Kidney (tissue), 14 donors: ENCODE results near the gene OR6K6. TPM values are rescaled to one million over a fixed set of nuclear protein-coding genes. Genes with fewer than 3 reads are reported as not detected.

ENCODE experiments used
- DNase-seq, 5 donors: peaks; one replicate each; pipeline ENCODE4 v3.0.0-alpha.2; 2013 to 2020
- FAIRE-seq: peaks from 2 replicates; lab custom pipeline; 2012; peaks lifted over from hg19 to GRCh38; lab: Jason Lieb, UNC
- H3K27ac ChIP-seq, 2 donors: one replicate each; pipeline ENCODE4 v1.7.0; 2013; ENCODE audit warnings: low read depth in 2 of 2, low read length in 2 of 2, inconsistent platforms in 1 of 2
- H3K27me3 ChIP-seq: one replicate; pipeline ENCODE4 v1.7.1; 2013; ENCODE audit warnings: low read length, inconsistent platforms; ENCODE audit not compliant: control insufficient read depth, insufficient read depth
- H3K36me3 ChIP-seq, 3 donors: one replicate each; pipeline versions ENCODE4 v1.7.0 to v1.7.1; 2013; ENCODE audit warnings: low read length in 3 of 3, control low read depth in 1 of 3, inconsistent platforms in 1 of 3; ENCODE audit not compliant: insufficient read depth in 3 of 3, control insufficient read depth in 2 of 3
- H3K4me1 ChIP-seq, 3 donors: one replicate each; pipeline versions ENCODE4 v1.7.0 to v1.7.1; 2013; ENCODE audit warnings: low read length in 3 of 3, inconsistent platforms in 1 of 3, low read depth in 1 of 3; ENCODE audit not compliant: control insufficient read depth in 2 of 3, insufficient read depth in 2 of 3
- H3K4me3 ChIP-seq, 3 donors: one replicate each; pipeline versions ENCODE4 v1.7.0 to v1.8.1; 2013; ENCODE audit warnings: low read length in 3 of 3, control low read depth in 1 of 3, inconsistent platforms in 1 of 3
- H3K9ac ChIP-seq, 3 donors: one replicate each; pipeline versions ENCODE4 v1.7.0 to v1.7.1; 2013; ENCODE audit warnings: low read length in 3 of 3, control low read depth in 1 of 3, inconsistent platforms in 1 of 3
- H3K9me3 ChIP-seq, 3 donors: one replicate each; pipeline versions ENCODE4 v1.7.0 to v1.7.1; 2013; ENCODE audit warnings: low read length in 3 of 3, control low read depth in 1 of 3, inconsistent platforms in 1 of 3; ENCODE audit not compliant: control insufficient read depth in 2 of 3, insufficient read depth in 1 of 3
- CTCF ChIP-seq: IDR thresholded peaks from 3 replicates; pipeline ENCODE4 v1.5.1; 2012; ENCODE audit warnings: mild to moderate bottlenecking, moderate library complexity, borderline replicate concordance; ENCODE audit not compliant: insufficient read depth; ENCODE audit errors: extremely low read depth
- intact Hi-C: fragments of 100-400 bp; cut with DNase I; formaldehyde crosslinking; loops from one replicate; pipeline ENCODE4 v1.11.1; 2022
- polyA plus RNA-seq: library from polyadenylated mRNA; stranded (reverse); fragments of 350-450 nt; fragmentation: Illumina TruSeq; extraction: RNeasy Lipid Tissue Mini Kit (QIAGEN cat#74804); gene quantifications from one replicate; pipeline ENCODE4 v1.2.3, GENCODE V29; 2014; ENCODE audit warnings: low read depth, low replicate concordance; ENCODE audit not compliant: insufficient read depth
- total RNA-seq: library from RNA; stranded (reverse); fragmentation: NEBNext Ultra II Directional; extraction: Animal tissue kit (Norgen Biotek cat#: 25700); gene quantifications from one replicate; pipeline ENCODE4 v1.2.1, GENCODE V29; 2021
- donor health status: control.
- donor health status: control.
- donor health status: control.
- donor health status: control.
- donor health status: control.
- donor health status: DM: yes; HTN: yes; CAD: no.
- donor health status: Normal renal cell carcinoma (clear cell type).

OR6K6 gene
- total and polyA plus RNA-seq, 2 donors from 2014 or later = not detected

- Histone ChIP-seq H3K4me1 (no peaks in the 10 kb centered on the region), H3K9me3 (no peaks in the 10 kb centered on the region), H3K36me3 (no peaks in the 10 kb centered on the region), H3K27me3 (no peaks in the 10 kb centered on the region), H3K27ac (no peak within 1 kb of the TSS), H3K4me3 (no peak within 1 kb of the TSS), H3K9ac (no peak within 1 kb of the TSS)
- no peak for DNase-seq
- no peak for FAIRE-seq
- intact Hi-C loops = no loop called here
- TF ChIP-seq CTCF = no peak
Observed at GRCh38 chr1:158771950-158772866, 17.7 kb downstream of the OR6K6 start, which contains the start of gene OR6N1. TSS of gene OR6N1 (minus strand) at chr1:158772195. CDS start at chr1:158766682, 5,513 bp downstream.

GRCh38 chr1:158781104-158781503 lies 26.6 kb downstream of the OR6K6 start, which contains the start of gene OR6N2:
TSS of gene OR6N2 (minus strand) at chr1:158781204. CDS start at chr1:158777635, 3,569 bp downstream.
- Histone ChIP-seq H3K27ac (no peak within 1 kb of the TSS), H3K4me3 (no peak within 1 kb of the TSS), H3K9me3 (no peaks in the 10 kb centered on the region), H3K27me3 (no peaks in the 10 kb centered on the region), H3K9ac (no peak within 1 kb of the TSS), H3K4me1 (no peaks in the 10 kb centered on the region), H3K36me3 (no peaks in the 10 kb centered on the region)
- DNase-seq = no peak
- TF ChIP-seq CTCF = no peak
- no peak for FAIRE-seq
- intact Hi-C loops = no loop called here

GRCh38 chr1:158793604-158794003 lies 39.1 kb downstream of the OR6K6 start:
- H3K9ac ChIP-seq = no peak overlapping the region
- intact Hi-C loops = no loop called here
- FAIRE-seq = no peak
- no peaks in the 10 kb centered on the region for H3K36me3 ChIP-seq
- TF ChIP-seq CTCF = no peak
- no peak overlapping the region for H3K4me3 ChIP-seq
- H3K27ac ChIP-seq = no peak overlapping the region
- no peaks in the 10 kb centered on the region for H3K9me3 ChIP-seq
- H3K27me3 ChIP-seq = no peaks in the 10 kb centered on the region
- H3K4me1 ChIP-seq = no peaks in the 10 kb centered on the region
- DNase-seq = no peak
